Measurements from ENCODE around the gene TRMO. TPM values are rescaled to one million over a fixed set of nuclear protein-coding genes. Genes with fewer than 3 reads are reported as not detected.

The TRMO gene
- total RNA-seq, 2 experiments from 2014 or later, result 42.8 to 45.8 TPM

- H3K27ac Mint-ChIP-seq, result no peak overlapping the region
- H3K4me3 ChIP-seq (ENCODE audit: low read length), result no peak overlapping the region
- TF ChIP-seq, protein P1, sequence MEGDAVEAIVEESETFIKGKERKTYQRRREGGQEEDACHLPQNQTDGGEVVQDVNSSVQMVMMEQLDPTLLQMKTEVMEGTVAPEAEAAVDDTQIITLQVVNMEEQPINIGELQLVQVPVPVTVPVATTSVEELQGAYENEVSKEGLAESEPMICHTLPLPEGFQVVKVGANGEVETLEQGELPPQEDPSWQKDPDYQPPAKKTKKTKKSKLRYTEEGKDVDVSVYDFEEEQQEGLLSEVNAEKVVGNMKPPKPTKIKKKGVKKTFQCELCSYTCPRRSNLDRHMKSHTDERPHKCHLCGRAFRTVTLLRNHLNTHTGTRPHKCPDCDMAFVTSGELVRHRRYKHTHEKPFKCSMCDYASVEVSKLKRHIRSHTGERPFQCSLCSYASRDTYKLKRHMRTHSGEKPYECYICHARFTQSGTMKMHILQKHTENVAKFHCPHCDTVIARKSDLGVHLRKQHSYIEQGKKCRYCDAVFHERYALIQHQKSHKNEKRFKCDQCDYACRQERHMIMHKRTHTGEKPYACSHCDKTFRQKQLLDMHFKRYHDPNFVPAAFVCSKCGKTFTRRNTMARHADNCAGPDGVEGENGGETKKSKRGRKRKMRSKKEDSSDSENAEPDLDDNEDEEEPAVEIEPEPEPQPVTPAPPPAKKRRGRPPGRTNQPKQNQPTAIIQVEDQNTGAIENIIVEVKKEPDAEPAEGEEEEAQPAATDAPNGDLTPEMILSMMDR (IDR thresholded peaks at IDR 0.05), result no peak
- peaks cover 41% of the 10 kb centered on the region for H3K4me1 Mint-ChIP-seq (ENCODE audit: low read depth)
- peaks cover 2 to 43% of the 10 kb centered on the region in 2 experiments for H3K9me3 ChIP-seq (ENCODE audit: control insufficient read depth in 1 of 2, insufficient read depth in 1 of 2, low read length in 2 of 2)
- H3K36me3 Mint-ChIP-seq (ENCODE audit: low read depth), result no peaks in the 10 kb centered on the region
- H3K4me1 ChIP-seq (ENCODE audit: insufficient read depth, low read length), result peaks cover 48% of the 10 kb centered on the region
- intact Hi-C loops (cut with DNase I, micrococcal nuclease), result no loop called here
- DNase-seq (no peak), ATAC-seq (ENCODE audit: poor library complexity) (no peak)
- H3K27me3 ChIP-seq (ENCODE audit: control insufficient read depth in 1 of 2, insufficient read depth in 2 of 2, low read length in 2 of 2), result peaks cover 74 to 91% of the 10 kb centered on the region in 2 experiments
- no peaks in the 10 kb centered on the region for H3K36me3 ChIP-seq (ENCODE audit: insufficient read depth, low read length)
- ChIA-PET POLR2A (no interaction called here), CTCF (no interaction called here)
- H3K9me3 Mint-ChIP-seq, result no peaks in the 10 kb centered on the region
- H3K27me3 Mint-ChIP-seq, result peaks cover 85% of the 10 kb centered on the region
- H3K27ac ChIP-seq (ENCODE audit: low read depth in 1 of 2, low read length in 2 of 2), result no peak overlapping the region
- H3K4me3 Mint-ChIP-seq, result peak overlapping the region; percentile 66
These were observed 66.8 kb downstream of the TRMO start for GRCh38 chr9:97855486-97855875.

DNA sequence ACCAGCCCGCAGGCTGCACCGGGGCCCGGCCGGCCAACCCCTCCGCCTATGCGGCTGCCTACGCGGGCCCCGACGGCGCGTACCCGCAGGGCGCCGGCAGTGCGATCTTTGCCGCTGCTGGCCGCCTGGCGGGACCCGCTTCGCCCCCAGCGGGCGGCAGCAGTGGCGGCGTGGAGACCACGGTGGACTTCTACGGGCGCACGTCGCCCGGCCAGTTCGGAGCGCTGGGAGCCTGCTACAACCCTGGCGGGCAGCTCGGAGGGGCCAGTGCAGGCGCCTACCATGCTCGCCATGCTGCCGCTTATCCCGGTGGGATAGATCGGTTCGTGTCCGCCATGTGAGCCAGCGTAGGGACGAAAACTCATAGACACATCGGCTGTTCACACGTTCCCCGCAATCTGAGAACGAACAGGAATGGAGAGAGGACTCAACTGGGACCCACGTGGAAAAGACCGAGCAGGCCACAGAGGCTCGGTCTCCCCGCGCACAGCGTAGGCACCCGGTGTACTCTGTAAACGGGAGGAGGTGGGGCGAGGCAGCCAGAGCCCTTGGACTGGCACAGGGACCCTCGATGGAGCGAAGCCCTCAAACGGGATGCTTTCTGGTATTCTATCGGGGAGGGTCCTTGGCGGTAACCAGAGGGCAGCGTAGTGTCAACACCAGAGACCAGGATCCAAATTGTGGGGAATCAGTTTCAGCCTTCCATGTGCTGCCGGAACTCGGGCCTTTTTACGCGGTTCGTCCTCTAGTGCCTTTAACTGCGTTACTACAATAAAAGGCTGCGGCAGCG lies 67.4 kb downstream of the TRMO start:
- H3K36me3 ChIP-seq (ENCODE audit: insufficient read depth, low read length), result no peaks in the 10 kb centered on the region
- peaks cover 76 to 91% of the 10 kb centered on the region in 2 experiments for H3K27me3 ChIP-seq (ENCODE audit: control insufficient read depth in 1 of 2, insufficient read depth in 2 of 2, low read length in 2 of 2)
- Mint-ChIP-seq H3K4me3 (peak overlapping the region; percentile 66), H3K27ac (no peak overlapping the region), H3K9me3 (peaks cover 3% of the 10 kb centered on the region), H3K27me3 (peaks cover 85% of the 10 kb centered on the region), H3K36me3 (ENCODE audit: low read depth) (no peaks in the 10 kb centered on the region), H3K4me1 (ENCODE audit: low read depth) (peaks cover 44% of the 10 kb centered on the region)
- H3K27ac ChIP-seq (ENCODE audit: low read depth in 1 of 2, low read length in 2 of 2), result no peak overlapping the region
- H3K4me1 ChIP-seq (ENCODE audit: insufficient read depth, low read length), result peaks cover 48% of the 10 kb centered on the region
- TF ChIP-seq, protein P1 (IDR thresholded peaks at IDR 0.05), result no peak
- ChIA-PET CTCF (no interaction called here), POLR2A (no interaction called here)
- ATAC-seq (ENCODE audit: poor library complexity), result no peak
- H3K4me3 ChIP-seq (ENCODE audit: low read length), result no peak overlapping the region
- H3K9me3 ChIP-seq (ENCODE audit: control insufficient read depth in 1 of 2, insufficient read depth in 1 of 2, low read length in 2 of 2), result peaks cover 4 to 43% of the 10 kb centered on the region in 2 experiments
- no peak for DNase-seq
- intact Hi-C loops (cut with DNase I, micrococcal nuclease), result no loop called here

Other genes with a start within 250 kb of the TRMO start
- gene XPA, start 225.2 kb downstream of the TRMO start, total RNA-seq, result 10 to 100 TPM; 20.2 to 23.3 TPM
- not detected for gene FOXE1, start 69.3 kb downstream of the TRMO start, total RNA-seq
- gene HEMGN, start 15.7 kb upstream of the TRMO start, total RNA-seq, result under 1 TPM; 0.30 to 0.34 TPM
- 100 to 1,000 TPM; 178 to 192 TPM for gene ANP32B, start 60.8 kb upstream of the TRMO start, total RNA-seq
- gene NANS, start 134.2 kb upstream of the TRMO start, total RNA-seq, result 10 to 100 TPM; 70.5 to 74.0 TPM
- 10 to 100 TPM; 23.5 to 23.6 TPM for gene TRIM14, start 196.7 kb upstream of the TRMO start, total RNA-seq